A549 (cell line): ENCODE results near the gene PCARE. TPM values are rescaled to one million over a fixed set of nuclear protein-coding genes. Genes with fewer than 3 reads are reported as not detected.
"Not testable (repeated sequence)": the region's sequence is repeated elsewhere in the genome, so short reads cannot be mapped to it uniquely, and the experiment has no call there.

ENCODE experiments used
- ATAC-seq, 2 experiments: fragments of 200-7000 bp in 1 of 2; fragments of >200 bp in 1 of 2; cut with Nextera tagmentation in 1 of 2; cut with Tn5 transposase in 1 of 2; 3 replicates each; pipeline versions ENCODE4 v1.8.0 to v1.9.1; 2018 to 2020; ENCODE audit warnings: mild to moderate bottlenecking in 1 of 2, moderate library complexity in 1 of 2
- CTCF ChIA-PET: fragments of 300-600 bp; sonication (Branson Sonifier 250); formaldehyde crosslinking; extraction: SDS; loops from one replicate; lab custom pipeline; 2021; ENCODE audit warnings: antibody characterized with exemption, inconsistent platforms; lab: Yijun Ruan, JAX
- POLR2A ChIA-PET: fragments of 350-600 bp; formaldehyde crosslinking; extraction: SDS; loops from one replicate; lab custom pipeline; 2021; ENCODE audit warnings: antibody characterized with exemption, inconsistent platforms; lab: Yijun Ruan, JAX
- DNase-seq, 2 experiments: peaks; one replicate each; pipeline versions ENCODE4 v3.0.0 to v3.0.0-alpha.2; 2011 to 2016; ENCODE audit warnings: low read depth in 1 of 2, low spot score in 1 of 2
- FAIRE-seq: peaks from 2 replicates; lab custom pipeline; 2011; peaks lifted over from hg19 to GRCh38; lab: Jason Lieb, UNC
- H3K27ac ChIP-seq, 2 experiments: fragments of >200 bp; sonication (Bioruptor Twin); formaldehyde crosslinking; 3 replicates each; pipeline ENCODE4 v1.5.1; 2016 to 2017
- H3K4me1 ChIP-seq: fragments of >200 bp; sonication (Bioruptor Twin); formaldehyde crosslinking; 3 replicates; pipeline ENCODE4 v1.6.1; 2016
- H3K4me2 ChIP-seq: fragments of >200 bp; sonication (Bioruptor Twin); formaldehyde crosslinking; 3 replicates; pipeline ENCODE4 v1.6.1; 2016
- H3K4me3 ChIP-seq: fragments of >200 bp; sonication (Bioruptor Twin); formaldehyde crosslinking; 3 replicates; pipeline ENCODE4 v1.5.1; 2016
- H3K9me3 ChIP-seq: fragments of >200 bp; sonication (Bioruptor Twin); formaldehyde crosslinking; 3 replicates; pipeline ENCODE4 v1.6.1; 2016
- BHLHE40 ChIP-seq: IDR thresholded peaks from 2 replicates; pipeline ENCODE4 v1.6.1; 2012; ENCODE audit warnings: low read depth, low read length, inconsistent platforms
- CBX2 ChIP-seq: fragments of 200-600 bp; sonication (generic); IDR thresholded peaks from 2 replicates; pipeline ENCODE4 v1.6.1; 2016; ENCODE audit warnings: low read depth, mild to moderate bottlenecking, borderline replicate concordance
- CBX8 ChIP-seq: fragments of 200-600 bp; sonication (generic); IDR thresholded peaks from 2 replicates; pipeline ENCODE4 v1.6.1; 2016
- CEBPB ChIP-seq, 2 experiments: fragments of >200 bp in 1 of 2; sonication (Bioruptor Twin) in 1 of 2; formaldehyde crosslinking in 1 of 2; IDR thresholded peaks; 2 replicates each; pipeline ENCODE4 v1.6.1; 2012 to 2016
- CHD2 ChIP-seq: fragments of 150-350 bp; IDR thresholded peaks from 2 replicates; pipeline ENCODE4 v1.6.1; 2014; ENCODE audit warnings: low read length; ENCODE audit not compliant: partially characterized antibody
- E2F6 ChIP-seq: IDR thresholded peaks from 2 replicates; pipeline ENCODE4 v1.6.1; 2012; ENCODE audit warnings: low read depth, borderline replicate concordance
- EP300 ChIP-seq, 2 experiments: fragments of >200 bp; sonication (Bioruptor Twin); formaldehyde crosslinking; IDR thresholded peaks; 2 replicates in 1 of 2; 3 replicates in 1 of 2; pipeline ENCODE4 v1.6.1; 2016 to 2017
- ESRRA ChIP-seq: fragments of 150-350 bp; IDR thresholded peaks from 2 replicates; pipeline ENCODE4 v1.6.1; 2014; ENCODE audit warnings: mild to moderate bottlenecking, low read length, borderline replicate concordance
- FOSL2 ChIP-seq, 2 experiments: fragments of 450-650 bp in 1 of 2; fragments of >200 bp in 1 of 2; sonication (Bioruptor Twin) in 1 of 2; formaldehyde crosslinking; IDR thresholded peaks; 2 replicates each; pipeline versions ENCODE4 v1.5.0 to v1.6.1; 2016 to 2020; ENCODE audit warnings: mild to moderate bottlenecking in 1 of 2, moderate library complexity in 1 of 2
- FOXS1 ChIP-seq: fragments of 250-450 bp; sonication (Bioruptor Pico); IDR thresholded peaks from 2 replicates; pipeline ENCODE4 v1.5.0; 2020; ENCODE audit warnings: mild to moderate bottlenecking, moderate library complexity
- HDAC2 ChIP-seq: fragments of 200-600 bp; sonication (generic); IDR thresholded peaks from 2 replicates; pipeline ENCODE4 v1.6.1; 2016
- HOXA7 ChIP-seq: fragments of 250-450 bp; sonication (Bioruptor Pico); IDR thresholded peaks from 2 replicates; pipeline ENCODE4 v1.5.0; 2020; ENCODE audit warnings: mild to moderate bottlenecking, moderate library complexity
- JUNB ChIP-seq: fragments of >200 bp; sonication (Bioruptor Twin); formaldehyde crosslinking; IDR thresholded peaks from 2 replicates; pipeline ENCODE4 v1.6.1; 2016
- KDM5A ChIP-seq: fragments of 200-600 bp; sonication (generic); IDR thresholded peaks from 2 replicates; pipeline ENCODE4 v1.6.1; 2016; ENCODE audit warnings: antibody characterized with exemption, mild to moderate bottlenecking
- MAZ ChIP-seq: fragments of 150-350 bp; IDR thresholded peaks from 2 replicates; pipeline ENCODE4 v1.6.1; 2014; ENCODE audit warnings: antibody characterized with exemption, low read depth, low read length, borderline replicate concordance
- MYC ChIP-seq: IDR thresholded peaks from 2 replicates; pipeline ENCODE4 v1.6.1; 2012; ENCODE audit warnings: mild to moderate bottlenecking, inconsistent platforms, low read length, improper control_type of control experiment, borderline replicate concordance
- NPAS2 ChIP-seq: fragments of 250-450 bp; sonication (Bioruptor Pico); IDR thresholded peaks from 2 replicates; pipeline ENCODE4 v1.8.0; 2022; ENCODE audit warnings: mild to moderate bottlenecking, moderate library complexity, borderline replicate concordance
- RFX5 ChIP-seq: fragments of 450-650 bp; IDR thresholded peaks from 2 replicates; pipeline ENCODE4 v1.7.1; 2014; ENCODE audit warnings: antibody characterized with exemption, mild to moderate bottlenecking, moderate library complexity
- TFCP2L1 ChIP-seq: fragments of 250-450 bp; sonication (Bioruptor Pico); IDR thresholded peaks from 2 replicates; pipeline ENCODE4 v1.5.0; 2021; ENCODE audit warnings: mild to moderate bottlenecking
- ZC3H11A ChIP-seq: fragments of 450-650 bp; IDR thresholded peaks from 2 replicates; pipeline ENCODE4 v1.6.1; 2014; ENCODE audit warnings: antibody characterized with exemption, mild to moderate bottlenecking
- ZFP36 ChIP-seq: fragments of 450-650 bp; IDR thresholded peaks from 2 replicates; pipeline ENCODE4 v1.6.1; 2014; ENCODE audit warnings: borderline replicate concordance; ENCODE audit not compliant: partially characterized antibody
- WGBS: methylation state at CpG from one replicate; pipeline ENCODE4 v1.1.6; 2017; ENCODE audit errors: missing lambda C conversion rate; 5-methylcytosine and 5-hydroxymethylcytosine counted together
- polyA plus RNA-seq, 4 experiments: library from polyadenylated mRNA; depleted of rRNA in 3 of 4; stranded (reverse); fragments of >200 nt; fragmentation: RNase III in 1 of 4; extraction: RNeasy Plus Mini Kit Qiagen cat#74134 plus additional on column Dnase treatment in 1 of 4; gene quantifications; 2 replicates in 3 of 4; 3 replicates in 1 of 4; pipeline ENCODE4 v1.2.3, GENCODE V29; 2011 to 2017
- TF ChIP-seq, protein P1 (sequence below): fragments of >200 bp; sonication (Bioruptor Twin); formaldehyde crosslinking; IDR thresholded peaks from 3 replicates; pipeline ENCODE4 v1.5.1; 2016
- TF ChIP-seq, protein P2 (sequence below): fragments of 150-350 bp; IDR thresholded peaks from 2 replicates; pipeline ENCODE4 v1.6.1; 2014; ENCODE audit warnings: low read depth, mild to moderate bottlenecking, low read length
- TF ChIP-seq, protein P3 (sequence below): fragments of >200 bp; sonication (Bioruptor Twin); formaldehyde crosslinking; IDR thresholded peaks from 2 replicates; pipeline ENCODE4 v1.6.1; 2016

The PCARE gene
- polyA plus RNA-seq, 2 of the 4 experiments (the other 2 are of a cell fraction): not detected

- H3K27ac ChIP-seq; H3K9me3 ChIP-seq; H3K4me3 ChIP-seq; DNase-seq; POLR2A ChIA-PET; FAIRE-seq; H3K4me2 ChIP-seq; ATAC-seq; H3K4me1 ChIP-seq; TF ChIP-seq FOSL2 (IDR thresholded peaks at IDR 0.05): not testable (repeated sequence)
- peak; percentile 47; the same call in 1 of the 2 replicates for TF ChIP-seq FOSL2 (CRISPR knock-in tag; IDR thresholded peaks at IDR 0.05)
- CTCF ChIA-PET: interaction anchor here (1.0 to 1.3 kb wide), 2 partner anchors 14 to 20 kb away, joined by 3 read pairs; no protein-coding TSS in a partner anchor
- 67% methylated on average over 7 of the region's 7 CpGs for WGBS
Observed at GRCh38 chr2:29090311-29090710, 16.0 kb upstream of the PCARE start.

DNA sequence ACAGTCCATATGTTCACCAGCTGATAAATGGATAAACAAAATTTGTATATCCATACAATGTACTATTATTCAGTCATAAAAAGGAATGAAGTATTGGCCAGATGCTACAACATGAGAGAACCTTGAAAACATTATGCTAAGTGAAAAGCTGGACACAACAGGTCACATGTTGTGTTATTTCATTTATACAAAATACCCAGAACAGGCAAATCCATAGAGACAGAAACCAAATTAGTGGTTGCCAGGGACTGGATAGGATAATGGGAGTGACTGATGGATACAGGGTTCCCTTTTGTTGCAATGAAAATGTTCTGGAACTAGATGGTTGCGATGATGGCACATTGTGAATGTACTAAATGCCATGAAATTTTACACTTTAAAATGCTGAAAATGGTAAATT, 10.2 kb upstream of the PCARE start:
- 96% methylated on average over 1 of the region's 1 CpG for WGBS
- FAIRE-seq: peak; percentile 7

DNA sequence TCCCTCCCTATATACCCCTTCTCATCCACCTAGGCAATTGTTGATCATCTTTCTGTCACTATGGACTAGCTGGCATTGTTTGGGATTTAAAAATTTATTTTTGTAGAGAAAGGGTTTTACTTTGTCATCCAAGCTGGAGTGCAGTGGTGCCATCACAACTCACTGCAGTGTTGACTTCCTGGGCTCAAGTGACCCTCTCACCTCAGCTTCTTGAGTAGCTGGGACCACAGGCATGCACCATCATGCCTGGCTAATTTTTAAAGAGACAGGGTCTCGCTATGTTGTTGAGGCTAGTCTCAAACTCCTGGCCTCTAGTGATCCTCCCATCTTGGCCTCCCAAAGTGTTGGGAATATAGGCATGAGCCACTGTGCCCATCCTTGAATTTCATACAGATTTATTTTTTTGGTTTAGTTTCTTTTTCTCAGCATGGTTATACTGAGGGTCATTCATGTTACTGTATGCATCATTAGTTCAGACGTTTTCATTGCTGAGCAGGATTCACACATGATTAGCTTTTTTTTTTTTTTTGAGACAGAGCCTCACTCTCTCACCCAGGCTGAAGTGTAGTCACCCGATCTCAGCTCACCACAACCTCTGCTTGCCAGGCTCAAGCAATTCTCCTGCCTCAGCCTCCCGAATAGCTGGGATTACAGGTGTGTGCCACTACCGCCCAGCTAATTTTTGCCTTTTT, 8.6 kb upstream of the PCARE start:
- Histone ChIP-seq H3K27ac (no peak overlapping the region), H3K4me3 (no peak overlapping the region), H3K9me3 (peaks cover 19% of the 10 kb centered on the region), H3K4me1 (no peaks in the 10 kb centered on the region), H3K4me2 (no peak overlapping the region)
- CTCF ChIA-PET: interaction anchor here (1.5 to 2.1 kb wide), 2 partner anchors 8 to 36 kb away, joined by 3 to 7 read pairs; partner anchors contain the start of gene PCARE
- ATAC-seq (no peak), DNase-seq (no peak), FAIRE-seq (no peak)
- TF ChIP-seq KDM5A (no peak), CHD2 (no peak), CBX8 (no peak), NPAS2 (CRISPR knock-in tag) (no peak), ESRRA (no peak), RFX5 (no peak), TFCP2L1 (no peak), CEBPB (IDR thresholded peaks at IDR 0.05) (no peak)
- WGBS: 71% methylated on average over 5 of the region's 5 CpGs
- POLR2A ChIA-PET: interaction anchor here (0.7 kb wide), 1 partner anchor 47 kb away, joined by 3 read pairs; no protein-coding TSS in a partner anchor

More for the DNA sequence above, 10.2 kb upstream of the PCARE start:
- Histone ChIP-seq H3K27ac (no peak overlapping the region), H3K4me3 (no peak overlapping the region), H3K4me2 (no peak overlapping the region), H3K4me1 (no peaks in the 10 kb centered on the region), H3K9me3 (peaks cover 13% of the 10 kb centered on the region)
- TF ChIP-seq, protein P1, sequence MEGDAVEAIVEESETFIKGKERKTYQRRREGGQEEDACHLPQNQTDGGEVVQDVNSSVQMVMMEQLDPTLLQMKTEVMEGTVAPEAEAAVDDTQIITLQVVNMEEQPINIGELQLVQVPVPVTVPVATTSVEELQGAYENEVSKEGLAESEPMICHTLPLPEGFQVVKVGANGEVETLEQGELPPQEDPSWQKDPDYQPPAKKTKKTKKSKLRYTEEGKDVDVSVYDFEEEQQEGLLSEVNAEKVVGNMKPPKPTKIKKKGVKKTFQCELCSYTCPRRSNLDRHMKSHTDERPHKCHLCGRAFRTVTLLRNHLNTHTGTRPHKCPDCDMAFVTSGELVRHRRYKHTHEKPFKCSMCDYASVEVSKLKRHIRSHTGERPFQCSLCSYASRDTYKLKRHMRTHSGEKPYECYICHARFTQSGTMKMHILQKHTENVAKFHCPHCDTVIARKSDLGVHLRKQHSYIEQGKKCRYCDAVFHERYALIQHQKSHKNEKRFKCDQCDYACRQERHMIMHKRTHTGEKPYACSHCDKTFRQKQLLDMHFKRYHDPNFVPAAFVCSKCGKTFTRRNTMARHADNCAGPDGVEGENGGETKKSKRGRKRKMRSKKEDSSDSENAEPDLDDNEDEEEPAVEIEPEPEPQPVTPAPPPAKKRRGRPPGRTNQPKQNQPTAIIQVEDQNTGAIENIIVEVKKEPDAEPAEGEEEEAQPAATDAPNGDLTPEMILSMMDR: no peak
- no peak for TF ChIP-seq ZFP36
- no peak for TF ChIP-seq CBX2
- no peak for TF ChIP-seq FOXS1
- no peak for TF ChIP-seq RFX5
- no peak for TF ChIP-seq TFCP2L1
- TF ChIP-seq ESRRA: no peak
- no peak for TF ChIP-seq ZC3H11A
- no peak for TF ChIP-seq BHLHE40
- TF ChIP-seq HOXA7 (CRISPR knock-in tag): no peak
- no peak for TF ChIP-seq MYC
- no peak for TF ChIP-seq HDAC2
- TF ChIP-seq NPAS2 (CRISPR knock-in tag): no peak
- TF ChIP-seq E2F6: no peak
- TF ChIP-seq JUNB: no peak
- no peak for TF ChIP-seq EP300 (IDR thresholded peaks at IDR 0.05)
- TF ChIP-seq, protein P2, sequence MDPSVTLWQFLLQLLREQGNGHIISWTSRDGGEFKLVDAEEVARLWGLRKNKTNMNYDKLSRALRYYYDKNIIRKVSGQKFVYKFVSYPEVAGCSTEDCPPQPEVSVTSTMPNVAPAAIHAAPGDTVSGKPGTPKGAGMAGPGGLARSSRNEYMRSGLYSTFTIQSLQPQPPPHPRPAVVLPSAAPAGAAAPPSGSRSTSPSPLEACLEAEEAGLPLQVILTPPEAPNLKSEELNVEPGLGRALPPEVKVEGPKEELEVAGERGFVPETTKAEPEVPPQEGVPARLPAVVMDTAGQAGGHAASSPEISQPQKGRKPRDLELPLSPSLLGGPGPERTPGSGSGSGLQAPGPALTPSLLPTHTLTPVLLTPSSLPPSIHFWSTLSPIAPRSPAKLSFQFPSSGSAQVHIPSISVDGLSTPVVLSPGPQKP: no peak
- TF ChIP-seq, protein P3, sequence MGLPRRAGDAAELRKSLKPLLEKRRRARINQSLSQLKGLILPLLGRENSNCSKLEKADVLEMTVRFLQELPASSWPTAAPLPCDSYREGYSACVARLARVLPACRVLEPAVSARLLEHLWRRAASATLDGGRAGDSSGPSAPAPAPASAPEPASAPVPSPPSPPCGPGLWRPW: no peak
- TF ChIP-seq MAZ: no peak
- ChIA-PET CTCF (interaction anchor here (1.5 to 2.1 kb wide), 2 partner anchors 10 to 38 kb away, joined by 3 to 7 read pairs; partner anchors contain the start of gene PCARE), POLR2A (no interaction called here)
- no peak for ATAC-seq
- no peak for DNase-seq
